Omental fat pad (tissue), 4 donors: ENCODE data around the gene ITGA3. TPM values are rescaled to one million over a fixed set of nuclear protein-coding genes. Genes with fewer than 3 reads are reported as not detected.

Source experiments
- ATAC-seq: fragments of 150-250 bp; one replicate; pipeline ENCODE4 v1.9.1; 2016; ENCODE audit warnings: mild to moderate bottlenecking, moderate library complexity; ENCODE audit not compliant: low FRiP score
- DNase-seq: peaks from one replicate; pipeline ENCODE4 v3.0.0-alpha.2; 2019; ENCODE audit warnings: low spot score
- total RNA-seq, 4 donors: library from RNA; depleted of rRNA; stranded (reverse); fragments of >200 nt; gene quantifications; one replicate each; pipeline ENCODE4 v1.1.0, GENCODE V29; 2016
- TF ChIP-seq, protein P1 (sequence below), 3 donors: fragments of 450-650 bp; IDR thresholded peaks; one replicate each; pipeline ENCODE4 v1.5.1; 2016 to 2017; ENCODE audit warnings: antibody characterized with exemption in 3 of 3, mild to moderate bottlenecking in 3 of 3, moderate library complexity in 2 of 3

ITGA3 gene
- total RNA-seq, 4 donors from 2014 or later, result 28.5 to 99.8 (median 41.2) TPM

DNA sequence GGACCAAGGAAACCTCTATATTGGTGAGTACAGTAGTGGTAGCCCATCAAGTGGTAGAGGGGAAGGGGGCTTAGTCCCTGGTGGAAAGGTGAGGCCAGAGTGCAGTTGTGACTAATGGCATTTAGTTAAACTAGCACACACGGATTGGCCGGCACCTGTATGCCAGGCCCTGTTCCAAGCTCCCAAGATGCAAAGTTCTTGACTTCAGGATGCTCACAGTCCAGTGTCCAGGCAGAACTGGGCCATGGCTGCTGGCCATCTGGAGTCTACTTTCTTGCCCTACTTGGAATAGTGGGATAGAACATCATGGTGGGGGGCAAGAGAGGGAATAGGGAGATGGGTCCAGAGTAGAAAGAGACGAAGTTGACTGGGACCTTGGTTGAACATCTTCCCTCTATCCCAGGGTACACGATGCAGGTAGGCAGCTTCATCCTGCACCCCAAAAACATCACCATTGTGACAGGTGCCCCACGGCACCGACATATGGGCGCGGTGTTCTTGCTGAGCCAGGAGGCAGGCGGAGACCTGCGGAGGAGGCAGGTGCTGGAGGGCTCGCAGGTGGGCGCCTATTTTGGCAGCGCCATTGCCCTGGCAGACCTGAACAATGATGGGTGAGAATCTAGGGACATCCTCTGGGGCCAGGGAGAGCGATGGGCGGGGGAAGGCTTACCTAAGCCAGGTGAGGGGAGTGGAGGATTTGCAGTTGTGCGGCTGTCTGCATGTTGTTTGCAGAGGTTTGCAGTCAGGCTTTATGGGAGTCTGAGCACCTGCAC is 15.2 kb downstream of the ITGA3 start:
- ATAC-seq (no peak), DNase-seq (no peak)
- TF ChIP-seq, protein P1, sequence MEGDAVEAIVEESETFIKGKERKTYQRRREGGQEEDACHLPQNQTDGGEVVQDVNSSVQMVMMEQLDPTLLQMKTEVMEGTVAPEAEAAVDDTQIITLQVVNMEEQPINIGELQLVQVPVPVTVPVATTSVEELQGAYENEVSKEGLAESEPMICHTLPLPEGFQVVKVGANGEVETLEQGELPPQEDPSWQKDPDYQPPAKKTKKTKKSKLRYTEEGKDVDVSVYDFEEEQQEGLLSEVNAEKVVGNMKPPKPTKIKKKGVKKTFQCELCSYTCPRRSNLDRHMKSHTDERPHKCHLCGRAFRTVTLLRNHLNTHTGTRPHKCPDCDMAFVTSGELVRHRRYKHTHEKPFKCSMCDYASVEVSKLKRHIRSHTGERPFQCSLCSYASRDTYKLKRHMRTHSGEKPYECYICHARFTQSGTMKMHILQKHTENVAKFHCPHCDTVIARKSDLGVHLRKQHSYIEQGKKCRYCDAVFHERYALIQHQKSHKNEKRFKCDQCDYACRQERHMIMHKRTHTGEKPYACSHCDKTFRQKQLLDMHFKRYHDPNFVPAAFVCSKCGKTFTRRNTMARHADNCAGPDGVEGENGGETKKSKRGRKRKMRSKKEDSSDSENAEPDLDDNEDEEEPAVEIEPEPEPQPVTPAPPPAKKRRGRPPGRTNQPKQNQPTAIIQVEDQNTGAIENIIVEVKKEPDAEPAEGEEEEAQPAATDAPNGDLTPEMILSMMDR (IDR thresholded peaks at IDR 0.05), result no peak

DNA sequence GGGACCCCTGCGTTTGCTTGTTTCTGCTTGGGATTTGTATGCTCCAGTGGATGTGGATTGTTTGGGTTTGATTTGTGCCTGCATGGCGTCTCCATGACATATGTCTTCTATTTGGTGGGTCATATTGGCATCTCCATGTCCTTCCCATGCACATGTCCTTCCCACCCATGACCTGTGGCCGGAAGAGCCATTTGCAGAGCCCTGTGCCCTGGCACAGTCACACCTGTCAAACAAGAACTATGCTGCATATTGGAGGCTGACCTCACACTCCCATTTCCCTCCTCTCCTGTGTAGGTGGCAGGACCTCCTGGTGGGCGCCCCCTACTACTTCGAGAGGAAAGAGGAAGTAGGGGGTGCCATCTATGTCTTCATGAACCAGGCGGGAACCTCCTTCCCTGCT is 15.8 kb downstream of the ITGA3 start:
- TF ChIP-seq, protein P1 (IDR thresholded peaks at IDR 0.05), result no peak
- DNase-seq, result no peak
- no peak for ATAC-seq

DNA sequence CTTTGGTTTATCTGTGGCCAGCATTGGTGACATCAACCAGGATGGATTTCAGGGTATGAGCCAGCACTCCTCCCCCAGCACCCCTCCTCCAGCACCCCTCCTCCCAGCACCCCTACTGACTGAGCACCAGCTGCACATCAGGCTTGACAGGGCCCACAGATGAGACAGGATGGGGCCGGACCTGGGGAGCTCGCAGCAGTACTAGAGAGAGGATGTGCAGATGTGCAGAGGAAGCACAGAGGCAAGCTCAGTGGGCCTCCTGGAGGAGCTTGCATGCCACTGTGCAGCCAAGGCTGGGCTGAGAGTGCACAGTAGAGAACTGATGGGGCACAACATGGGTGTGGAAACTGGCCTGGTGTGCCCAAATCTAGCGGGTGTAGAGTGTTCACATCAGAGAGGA is 16.2 kb downstream of the ITGA3 start:
- DNase-seq, result no peak
- TF ChIP-seq, protein P1 (IDR thresholded peaks at IDR 0.05), result no peak
- no peak for ATAC-seq

DNA sequence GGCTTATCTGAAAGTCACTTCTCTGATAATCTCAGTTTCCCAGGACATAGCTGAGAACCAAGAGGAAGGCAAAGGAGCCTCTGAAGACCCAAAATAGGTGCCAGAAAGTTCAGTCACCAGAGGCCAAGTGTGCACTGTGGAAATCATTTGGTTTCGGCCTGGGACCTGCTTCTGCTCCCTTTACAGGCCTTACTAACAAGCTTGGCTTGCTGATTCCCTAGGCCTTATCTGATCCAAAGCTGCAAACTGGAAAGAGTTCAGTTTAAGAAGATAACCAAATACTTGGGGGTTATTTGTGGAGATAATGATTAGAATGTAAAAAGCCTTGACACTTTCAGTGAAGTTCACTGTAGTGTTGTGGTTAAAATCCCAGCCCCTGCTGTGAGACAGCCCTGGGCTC is 17.0 kb downstream of the ITGA3 start:
- no peak for DNase-seq
- TF ChIP-seq, protein P1 (IDR thresholded peaks at IDR 0.05), result no peak
- ATAC-seq, result no peak

DNA sequence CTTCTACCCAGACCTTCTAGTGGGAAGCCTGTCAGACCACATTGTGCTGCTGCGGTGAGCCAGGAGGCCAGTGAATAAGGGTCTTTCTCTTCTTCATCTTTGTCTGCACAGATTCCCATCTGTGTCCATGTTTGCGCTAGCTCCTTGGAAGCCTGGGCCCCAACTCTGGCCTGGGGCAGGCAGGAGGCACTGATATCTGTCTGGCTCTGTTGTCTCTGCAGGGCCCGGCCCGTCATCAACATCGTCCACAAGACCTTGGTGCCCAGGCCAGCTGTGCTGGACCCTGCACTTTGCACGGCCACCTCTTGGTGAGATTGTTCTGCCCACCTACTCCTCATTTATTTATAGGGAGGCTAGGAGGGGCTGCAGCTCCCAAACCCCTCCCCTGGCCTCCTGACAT is 18.3 kb downstream of the ITGA3 start:
- ATAC-seq, result no peak
- DNase-seq, result no peak
- TF ChIP-seq, protein P1 (IDR thresholded peaks at IDR 0.05), result no peak

DNA sequence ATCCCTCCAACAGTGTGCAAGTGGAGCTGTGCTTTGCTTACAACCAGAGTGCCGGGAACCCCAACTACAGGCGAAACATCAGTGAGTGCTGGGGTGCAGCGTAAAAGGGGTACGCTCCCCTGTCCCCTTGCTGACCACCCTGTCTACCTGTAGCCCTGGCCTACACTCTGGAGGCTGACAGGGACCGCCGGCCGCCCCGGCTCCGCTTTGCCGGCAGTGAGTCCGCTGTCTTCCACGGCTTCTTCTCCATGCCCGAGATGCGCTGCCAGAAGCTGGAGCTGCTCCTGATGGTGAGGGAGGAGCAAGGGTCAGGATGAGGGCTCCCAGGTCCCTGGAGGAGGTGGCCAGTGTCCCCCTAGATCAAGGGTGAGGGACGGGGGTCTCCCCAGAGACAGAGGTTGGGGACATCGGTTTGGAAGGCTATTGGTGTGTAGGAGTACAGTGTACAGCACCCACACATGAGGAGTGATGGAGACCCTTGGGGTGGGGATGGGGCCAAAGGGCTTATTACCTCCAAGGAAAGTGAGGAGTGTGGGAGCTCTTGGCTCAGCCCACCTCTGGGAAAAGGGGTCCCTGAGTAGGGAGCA is 19.6 kb downstream of the ITGA3 start:
- no peak for DNase-seq
- TF ChIP-seq, protein P1 (IDR thresholded peaks at IDR 0.05), result no peak
- no peak for ATAC-seq

DNA sequence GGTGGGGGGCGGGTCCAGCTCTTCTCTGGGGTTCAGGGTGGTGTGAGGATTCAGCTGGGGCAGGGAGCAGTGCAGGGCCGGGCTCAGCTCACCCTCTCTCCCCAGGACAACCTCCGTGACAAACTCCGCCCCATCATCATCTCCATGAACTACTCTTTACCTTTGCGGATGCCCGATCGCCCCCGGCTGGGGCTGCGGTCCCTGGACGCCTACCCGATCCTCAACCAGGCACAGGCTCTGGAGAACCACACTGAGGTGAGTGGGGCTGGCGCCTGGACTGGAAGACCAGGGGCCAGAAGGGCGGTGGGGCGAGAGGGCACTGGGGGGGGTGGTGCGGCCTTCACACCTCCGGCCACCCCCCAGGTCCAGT is 20.3 kb downstream of the ITGA3 start:
- TF ChIP-seq, protein P1 (IDR thresholded peaks at IDR 0.05), result no peak
- DNase-seq (no peak), ATAC-seq (no peak)
